Suprapubic skin (tissue), 4 donors: ENCODE results near the gene CHRND.

Experiments
- EP300 ChIP-seq: sonication (generic); formaldehyde crosslinking; IDR thresholded peaks from one replicate; pipeline ENCODE4 v1.6.1; 2017; ENCODE audit warnings: antibody characterized with exemption
- POLR2A ChIP-seq, 2 donors: fragments of 450-650 bp; IDR thresholded peaks; one replicate each; pipeline ENCODE4 v1.6.1; 2017; ENCODE audit warnings: antibody characterized with exemption in 2 of 2, mild to moderate bottlenecking in 2 of 2, moderate library complexity in 2 of 2
- POLR2AphosphoS5 ChIP-seq, 3 donors: sonication (generic); formaldehyde crosslinking; IDR thresholded peaks; one replicate each; pipeline ENCODE4 v1.6.1; 2017; ENCODE audit warnings: antibody characterized with exemption in 3 of 3
- TF ChIP-seq, protein P1 (sequence below), 2 donors: fragments of 200-600 bp in 1 of 2; fragments of 450-650 bp in 1 of 2; sonication (generic) in 1 of 2; IDR thresholded peaks; one replicate each; pipeline ENCODE4 v1.5.1; 2016 to 2019; ENCODE audit warnings: antibody characterized with exemption in 2 of 2, mild to moderate bottlenecking in 1 of 2, moderate library complexity in 1 of 2

DNA sequence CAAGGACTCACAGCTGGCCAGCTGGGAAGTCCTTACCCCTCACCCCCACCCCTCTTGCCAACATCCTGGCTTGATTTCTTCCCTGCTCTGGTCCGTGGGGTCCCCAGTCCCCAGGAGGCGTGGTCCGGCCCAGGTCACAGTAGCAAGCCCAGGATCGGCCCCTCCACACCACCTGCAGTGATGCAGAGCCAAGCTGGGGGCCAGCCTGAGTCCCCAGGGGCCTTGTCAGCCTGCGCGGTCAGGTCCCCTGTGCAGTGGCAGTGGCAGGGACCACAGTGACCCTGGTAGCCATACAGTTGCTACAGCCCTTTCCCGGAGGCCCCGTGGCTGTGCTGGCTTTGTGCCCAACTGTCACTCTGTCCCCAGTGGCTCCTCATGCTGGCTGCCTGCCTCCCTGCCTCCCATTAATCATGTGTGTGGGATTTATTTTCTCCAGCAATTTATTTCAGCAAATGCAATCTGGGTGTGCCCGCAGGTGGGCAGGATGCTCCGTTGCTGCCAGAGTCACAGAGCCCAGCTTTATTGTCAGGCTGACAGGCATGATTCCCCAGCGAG lies 14.5 kb upstream of the CHRND start:
- TF ChIP-seq POLR2A (IDR thresholded peaks at IDR 0.05): no peak
- TF ChIP-seq, protein P1, sequence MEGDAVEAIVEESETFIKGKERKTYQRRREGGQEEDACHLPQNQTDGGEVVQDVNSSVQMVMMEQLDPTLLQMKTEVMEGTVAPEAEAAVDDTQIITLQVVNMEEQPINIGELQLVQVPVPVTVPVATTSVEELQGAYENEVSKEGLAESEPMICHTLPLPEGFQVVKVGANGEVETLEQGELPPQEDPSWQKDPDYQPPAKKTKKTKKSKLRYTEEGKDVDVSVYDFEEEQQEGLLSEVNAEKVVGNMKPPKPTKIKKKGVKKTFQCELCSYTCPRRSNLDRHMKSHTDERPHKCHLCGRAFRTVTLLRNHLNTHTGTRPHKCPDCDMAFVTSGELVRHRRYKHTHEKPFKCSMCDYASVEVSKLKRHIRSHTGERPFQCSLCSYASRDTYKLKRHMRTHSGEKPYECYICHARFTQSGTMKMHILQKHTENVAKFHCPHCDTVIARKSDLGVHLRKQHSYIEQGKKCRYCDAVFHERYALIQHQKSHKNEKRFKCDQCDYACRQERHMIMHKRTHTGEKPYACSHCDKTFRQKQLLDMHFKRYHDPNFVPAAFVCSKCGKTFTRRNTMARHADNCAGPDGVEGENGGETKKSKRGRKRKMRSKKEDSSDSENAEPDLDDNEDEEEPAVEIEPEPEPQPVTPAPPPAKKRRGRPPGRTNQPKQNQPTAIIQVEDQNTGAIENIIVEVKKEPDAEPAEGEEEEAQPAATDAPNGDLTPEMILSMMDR (IDR thresholded peaks at IDR 0.05): no peak
- no peak for TF ChIP-seq POLR2AphosphoS5 (IDR thresholded peaks at IDR 0.05)
- TF ChIP-seq EP300: no peak
